Sigmoid colon (tissue), 4 donors: ENCODE data around the gene STX18.

Experiments used
- CTCF ChIP-seq, 4 experiments: fragments of 450-650 bp in 3 of 4; fragments of 200-600 bp in 1 of 4; IDR thresholded peaks; one replicate each; pipeline ENCODE4 v1.5.1; 2016 to 2019; ENCODE audit warnings: antibody characterized with exemption in 4 of 4, mild to moderate bottlenecking in 3 of 4, moderate library complexity in 2 of 4
- EP300 ChIP-seq, 4 donors: sonication (generic); formaldehyde crosslinking; IDR thresholded peaks; one replicate each; pipeline ENCODE4 v1.6.1; 2017; ENCODE audit warnings: antibody characterized with exemption in 4 of 4
- POLR2A ChIP-seq, 2 donors: fragments of 450-650 bp; IDR thresholded peaks; one replicate each; pipeline ENCODE4 v1.6.1; 2016; ENCODE audit warnings: antibody characterized with exemption in 2 of 2, mild to moderate bottlenecking in 2 of 2, moderate library complexity in 2 of 2
- POLR2AphosphoS5 ChIP-seq, 4 donors: sonication (generic); formaldehyde crosslinking; IDR thresholded peaks; one replicate each; pipeline ENCODE4 v1.6.1; 2017; ENCODE audit warnings: antibody characterized with exemption in 4 of 4

GRCh38 chr4:4496592-4497372 is 45.1 kb downstream of the STX18 start:
- no peak for TF ChIP-seq CTCF (IDR thresholded peaks at IDR 0.05)
- TF ChIP-seq POLR2A (IDR thresholded peaks at IDR 0.05) = no peak
- no peak for TF ChIP-seq POLR2AphosphoS5 (IDR thresholded peaks at IDR 0.05)
- TF ChIP-seq EP300 (IDR thresholded peaks at IDR 0.05) = no peak
